Measurements from ENCODE around the gene IFNL1. TPM values are rescaled to one million over a fixed set of nuclear protein-coding genes. Genes with fewer than 3 reads are reported as not detected.

Gene IFNL1
- total and polyA plus RNA-seq, 9 donors, result not detected

- Histone ChIP-seq H3K4me3 (ENCODE audit: low read length) (no peak overlapping the region), H3K27ac (ENCODE audit: low read length) (no peak overlapping the region), H3K9me3 (replicated peaks; ENCODE audit: control insufficient read depth, low read depth, low read length) (no peaks in the 10 kb centered on the region), H3K36me3 (ENCODE audit: control insufficient read depth, insufficient read depth, low read length) (no peaks in the 10 kb centered on the region), H3K27me3 (ENCODE audit: control insufficient read depth, insufficient read depth, low read length) (peaks cover 10% of the 10 kb centered on the region), H3K4me1 (ENCODE audit: control insufficient read depth, insufficient read depth, low read length) (no peaks in the 10 kb centered on the region)
- DNase-seq, result no peak
- 48% methylated on average over 14 of the region's 17 CpGs for whole genome bisulfite sequencing (ENCODE audit: insufficient coverage)
Observed at GRCh38 chr19:39297931-39298634, 1.9 kb downstream of the IFNL1 start.

- Histone ChIP-seq H3K27ac (ENCODE audit: low read length) (no peak overlapping the region), H3K9me3 (replicated peaks; ENCODE audit: control insufficient read depth, low read depth, low read length) (no peaks in the 10 kb centered on the region), H3K4me1 (ENCODE audit: control insufficient read depth, insufficient read depth, low read length) (no peaks in the 10 kb centered on the region), H3K36me3 (ENCODE audit: control insufficient read depth, insufficient read depth, low read length) (no peaks in the 10 kb centered on the region), H3K4me3 (ENCODE audit: low read length) (no peak overlapping the region), H3K27me3 (ENCODE audit: control insufficient read depth, insufficient read depth, low read length) (peaks cover 12% of the 10 kb centered on the region)
- 80% methylated on average over 4 of the region's 9 CpGs for WGBS (ENCODE audit: insufficient coverage)
- DNase-seq, result no peak
Observed at GRCh38 chr19:39299404-39299803, 3.2 kb downstream of the IFNL1 start.

GRCh38 chr19:39299832-39300231, 3.6 kb downstream of the IFNL1 start:
- peaks cover 13% of the 10 kb centered on the region for H3K27me3 ChIP-seq (ENCODE audit: control insufficient read depth, insufficient read depth, low read length)
- WGBS (ENCODE audit: insufficient coverage), result 92% methylated on average over 7 of the region's 10 CpGs

GRCh38 chr19:39301021-39301420, 4.8 kb downstream of the IFNL1 start:
- Histone ChIP-seq H3K4me3 (ENCODE audit: low read length) (no peak overlapping the region), H3K4me1 (ENCODE audit: control insufficient read depth, insufficient read depth, low read length) (peaks cover 5% of the 10 kb centered on the region), H3K36me3 (ENCODE audit: control insufficient read depth, insufficient read depth, low read length) (no peaks in the 10 kb centered on the region), H3K27ac (ENCODE audit: low read length) (no peak overlapping the region), H3K27me3 (ENCODE audit: control insufficient read depth, insufficient read depth, low read length) (peaks cover 21% of the 10 kb centered on the region), H3K9me3 (replicated peaks; ENCODE audit: control insufficient read depth, low read depth, low read length) (no peaks in the 10 kb centered on the region)
- no peak for DNase-seq
- 89% methylated on average over 3 of the region's 4 CpGs for WGBS (ENCODE audit: insufficient coverage)

More at GRCh38 chr19:39299832-39300231, 3.6 kb downstream of the IFNL1 start:
- no peak for DNase-seq
- Histone ChIP-seq H3K9me3 (replicated peaks; ENCODE audit: control insufficient read depth, low read depth, low read length) (no peaks in the 10 kb centered on the region), H3K4me1 (ENCODE audit: control insufficient read depth, insufficient read depth, low read length) (peaks cover under 1% of the 10 kb centered on the region), H3K36me3 (ENCODE audit: control insufficient read depth, insufficient read depth, low read length) (no peaks in the 10 kb centered on the region), H3K4me3 (ENCODE audit: low read length) (no peak overlapping the region), H3K27ac (ENCODE audit: low read length) (no peak overlapping the region)

- DNase-seq, result no peak
- H3K9me3 ChIP-seq (replicated peaks; ENCODE audit: control insufficient read depth, low read depth, low read length), result no peaks in the 10 kb centered on the region
- no CpG with 5 or more reads among the region's 3 CpGs for WGBS (ENCODE audit: insufficient coverage)
- H3K4me3 ChIP-seq (ENCODE audit: low read length), result no peak overlapping the region
- H3K27ac ChIP-seq (ENCODE audit: low read length), result no peak overlapping the region
- H3K36me3 ChIP-seq (ENCODE audit: control insufficient read depth, insufficient read depth, low read length), result no peaks in the 10 kb centered on the region
- H3K27me3 ChIP-seq (ENCODE audit: control insufficient read depth, insufficient read depth, low read length), result peaks cover 26% of the 10 kb centered on the region
- H3K4me1 ChIP-seq (ENCODE audit: control insufficient read depth, insufficient read depth, low read length), result peaks cover 5% of the 10 kb centered on the region
Observed at GRCh38 chr19:39301562-39301961, 5.4 kb downstream of the IFNL1 start.

- Histone ChIP-seq H3K36me3 (ENCODE audit: control insufficient read depth, insufficient read depth, low read length) (no peaks in the 10 kb centered on the region), H3K4me1 (ENCODE audit: control insufficient read depth, insufficient read depth, low read length) (peaks cover 18% of the 10 kb centered on the region), H3K9me3 (replicated peaks; ENCODE audit: control insufficient read depth, low read depth, low read length) (no peaks in the 10 kb centered on the region), H3K27ac (ENCODE audit: low read length) (no peak overlapping the region), H3K27me3 (ENCODE audit: control insufficient read depth, insufficient read depth, low read length) (peaks cover 43% of the 10 kb centered on the region), H3K4me3 (ENCODE audit: low read length) (no peak overlapping the region)
- no peak for DNase-seq
- 67% methylated on average over 2 of the region's 10 CpGs for WGBS (ENCODE audit: insufficient coverage)
Observed at GRCh38 chr19:39303373-39304184, 7.4 kb downstream of the IFNL1 start.

- no peaks in the 10 kb centered on the region for H3K36me3 ChIP-seq (ENCODE audit: control insufficient read depth, insufficient read depth, low read length)
- no peaks in the 10 kb centered on the region for H3K9me3 ChIP-seq (replicated peaks; ENCODE audit: control insufficient read depth, low read depth, low read length)
- H3K4me3 ChIP-seq (ENCODE audit: low read length), result no peak overlapping the region
- H3K27me3 ChIP-seq (ENCODE audit: control insufficient read depth, insufficient read depth, low read length), result peaks cover 49% of the 10 kb centered on the region
- no peak for DNase-seq
- peaks cover 18% of the 10 kb centered on the region for H3K4me1 ChIP-seq (ENCODE audit: control insufficient read depth, insufficient read depth, low read length)
- no peak overlapping the region for H3K27ac ChIP-seq (ENCODE audit: low read length)
Observed at GRCh38 chr19:39304185-39304513, 7.9 kb downstream of the IFNL1 start.

- H3K4me3 ChIP-seq (ENCODE audit: low read length), result no peak overlapping the region
- no peak for DNase-seq
- peaks cover 18% of the 10 kb centered on the region for H3K4me1 ChIP-seq (ENCODE audit: control insufficient read depth, insufficient read depth, low read length)
- WGBS (ENCODE audit: insufficient coverage), result 19% methylated on average over 5 of the region's 6 CpGs
- peaks cover 49% of the 10 kb centered on the region for H3K27me3 ChIP-seq (ENCODE audit: control insufficient read depth, insufficient read depth, low read length)
- H3K27ac ChIP-seq (ENCODE audit: low read length), result no peak overlapping the region
- no peaks in the 10 kb centered on the region for H3K9me3 ChIP-seq (replicated peaks; ENCODE audit: control insufficient read depth, low read depth, low read length)
- H3K36me3 ChIP-seq (ENCODE audit: control insufficient read depth, insufficient read depth, low read length), result no peaks in the 10 kb centered on the region
Observed at GRCh38 chr19:39304701-39305571, 8.7 kb downstream of the IFNL1 start.

GRCh38 chr19:39306075-39306474, 9.9 kb downstream of the IFNL1 start:
- Histone ChIP-seq H3K4me3 (ENCODE audit: low read length) (no peak overlapping the region), H3K27ac (ENCODE audit: low read length) (no peak overlapping the region), H3K9me3 (replicated peaks; ENCODE audit: control insufficient read depth, low read depth, low read length) (no peaks in the 10 kb centered on the region), H3K4me1 (ENCODE audit: control insufficient read depth, insufficient read depth, low read length) (peaks cover 18% of the 10 kb centered on the region), H3K27me3 (ENCODE audit: control insufficient read depth, insufficient read depth, low read length) (peaks cover 47% of the 10 kb centered on the region), H3K36me3 (ENCODE audit: control insufficient read depth, insufficient read depth, low read length) (no peaks in the 10 kb centered on the region)
- DNase-seq, result no peak

Measured in muscle of leg (tissue), 11 donors.